ENCODE measurements around the gene RASGRF1.

The RASGRF1 gene

GRCh38 chr15:78993257-78993930 is 97.2 kb downstream of the RASGRF1 start:
- Histone ChIP-seq H3K4me3 (no peak overlapping the region), H3K27ac (peak overlapping the region in 3 of 21 experiments; percentile 10 to 49 (median 24))

GRCh38 chr15:78992416-78993256 is 97.9 kb downstream of the RASGRF1 start:
- peak overlapping the region in 2 of 21 experiments; percentile 24 to 49 for H3K27ac ChIP-seq

GRCh38 chr15:78991879-78992278 is 98.7 kb downstream of the RASGRF1 start:
- H3K4me3 ChIP-seq: no peak overlapping the region
- H3K27ac ChIP-seq: no peak overlapping the region

More at GRCh38 chr15:78992416-78993256, 97.9 kb downstream of the RASGRF1 start:
- no peak overlapping the region for H3K4me3 ChIP-seq

- H3K4me3 ChIP-seq: no peak overlapping the region
- H3K27ac ChIP-seq: no peak overlapping the region
Measured at GRCh38 chr15:78991476-78991875, 99.1 kb downstream of the RASGRF1 start.

GRCh38 chr15:78990278-78990677 is 100.3 kb downstream of the RASGRF1 start:
- Histone ChIP-seq H3K4me3 (no peak overlapping the region), H3K27ac (peak overlapping the region in 10 of 21 experiments; percentile 13 to 94 (median 70))

- no peak overlapping the region for H3K4me3 ChIP-seq
- peak overlapping the region in 16 of 21 experiments; percentile 41 to 94 (median 74) for H3K27ac ChIP-seq
Measured at GRCh38 chr15:78989701-78990240, 100.8 kb downstream of the RASGRF1 start.

GRCh38 chr15:78988361-78988911 is 102.1 kb downstream of the RASGRF1 start:
- Histone ChIP-seq H3K27ac (peak overlapping the region in 19 of 21 experiments; percentile 28 to 94 (median 67)), H3K4me3 (no peak overlapping the region)

- Histone ChIP-seq H3K4me3 (no peak overlapping the region), H3K27ac (peak overlapping the region in 19 of 21 experiments; percentile 28 to 86 (median 66))
Measured at GRCh38 chr15:78987556-78988360, 102.8 kb downstream of the RASGRF1 start.

GRCh38 chr15:78985859-78986475 is 104.6 kb downstream of the RASGRF1 start:
- Histone ChIP-seq H3K4me3 (no peak overlapping the region), H3K27ac (no peak overlapping the region)

- H3K27ac ChIP-seq: peak overlapping the region in 4 of 21 experiments; percentile 10 to 68 (median 20)
Measured at GRCh38 chr15:78984041-78984440, 106.5 kb downstream of the RASGRF1 start.

GRCh38 chr15:78983146-78983918 is 107.2 kb downstream of the RASGRF1 start:
- Histone ChIP-seq H3K27ac (peak overlapping the region in 14 of 21 experiments; percentile 2 to 68 (median 18)), H3K4me3 (no peak overlapping the region)

More at GRCh38 chr15:78984041-78984440, 106.5 kb downstream of the RASGRF1 start:
- no peak overlapping the region for H3K4me3 ChIP-seq

- no peak overlapping the region for H3K4me3 ChIP-seq
- H3K27ac ChIP-seq: peak overlapping the region in 15 of 21 experiments; percentile 2 to 68 (median 31)
Measured at GRCh38 chr15:78982736-78983135, 107.8 kb downstream of the RASGRF1 start.

GRCh38 chr15:78981532-78982313 is 108.9 kb downstream of the RASGRF1 start:
- Histone ChIP-seq H3K4me3 (no peak overlapping the region), H3K27ac (peak overlapping the region in 9 of 21 experiments; percentile 2 to 68 (median 51))

- H3K27ac ChIP-seq: peak overlapping the region in 2 of 21 experiments; percentile 7 to 79
Measured at GRCh38 chr15:78979456-78980320, 110.9 kb downstream of the RASGRF1 start.

GRCh38 chr15:78978601-78979179 is 111.9 kb downstream of the RASGRF1 start:
- Histone ChIP-seq H3K27ac (peak overlapping the region in 3 of 21 experiments; percentile 7 to 79 (median 16)), H3K4me3 (no peak overlapping the region)

More at GRCh38 chr15:78979456-78980320, 110.9 kb downstream of the RASGRF1 start:
- no peak overlapping the region for H3K4me3 ChIP-seq

All from skin epidermis (tissue), 12 donors.